A549 (cell line): ENCODE measurements around the gene TPRG1L.

ENCODE experiments used
- MAZ ChIP-seq: fragments of 150-350 bp; IDR thresholded peaks from 2 replicates; pipeline ENCODE4 v1.6.1; 2014; ENCODE audit warnings: antibody characterized with exemption, low read depth, low read length, borderline replicate concordance
- RFX5 ChIP-seq: fragments of 450-650 bp; IDR thresholded peaks from 2 replicates; pipeline ENCODE4 v1.7.1; 2014; ENCODE audit warnings: antibody characterized with exemption, mild to moderate bottlenecking, moderate library complexity
- TP53 ChIP-seq: fragments of 250-450 bp; sonication (Bioruptor Pico); IDR thresholded peaks from 2 replicates; pipeline ENCODE4 v1.5.0; 2021; ENCODE audit warnings: mild to moderate bottlenecking, moderate library complexity
- TF ChIP-seq, protein P1 (sequence below): fragments of >200 bp; sonication (Bioruptor Twin); formaldehyde crosslinking; IDR thresholded peaks from 3 replicates; pipeline ENCODE4 v1.5.1; 2016
- TF ChIP-seq, protein P2 (sequence below): fragments of 150-350 bp; IDR thresholded peaks from 2 replicates; pipeline ENCODE4 v1.6.1; 2014; ENCODE audit warnings: low read depth, mild to moderate bottlenecking, low read length
- TF ChIP-seq, protein P3 (sequence below): fragments of 200-600 bp; sonication (generic); IDR thresholded peaks from 2 replicates; pipeline ENCODE4 v1.6.1; 2016; ENCODE audit warnings: antibody characterized with exemption, mild to moderate bottlenecking, moderate library complexity

DNA sequence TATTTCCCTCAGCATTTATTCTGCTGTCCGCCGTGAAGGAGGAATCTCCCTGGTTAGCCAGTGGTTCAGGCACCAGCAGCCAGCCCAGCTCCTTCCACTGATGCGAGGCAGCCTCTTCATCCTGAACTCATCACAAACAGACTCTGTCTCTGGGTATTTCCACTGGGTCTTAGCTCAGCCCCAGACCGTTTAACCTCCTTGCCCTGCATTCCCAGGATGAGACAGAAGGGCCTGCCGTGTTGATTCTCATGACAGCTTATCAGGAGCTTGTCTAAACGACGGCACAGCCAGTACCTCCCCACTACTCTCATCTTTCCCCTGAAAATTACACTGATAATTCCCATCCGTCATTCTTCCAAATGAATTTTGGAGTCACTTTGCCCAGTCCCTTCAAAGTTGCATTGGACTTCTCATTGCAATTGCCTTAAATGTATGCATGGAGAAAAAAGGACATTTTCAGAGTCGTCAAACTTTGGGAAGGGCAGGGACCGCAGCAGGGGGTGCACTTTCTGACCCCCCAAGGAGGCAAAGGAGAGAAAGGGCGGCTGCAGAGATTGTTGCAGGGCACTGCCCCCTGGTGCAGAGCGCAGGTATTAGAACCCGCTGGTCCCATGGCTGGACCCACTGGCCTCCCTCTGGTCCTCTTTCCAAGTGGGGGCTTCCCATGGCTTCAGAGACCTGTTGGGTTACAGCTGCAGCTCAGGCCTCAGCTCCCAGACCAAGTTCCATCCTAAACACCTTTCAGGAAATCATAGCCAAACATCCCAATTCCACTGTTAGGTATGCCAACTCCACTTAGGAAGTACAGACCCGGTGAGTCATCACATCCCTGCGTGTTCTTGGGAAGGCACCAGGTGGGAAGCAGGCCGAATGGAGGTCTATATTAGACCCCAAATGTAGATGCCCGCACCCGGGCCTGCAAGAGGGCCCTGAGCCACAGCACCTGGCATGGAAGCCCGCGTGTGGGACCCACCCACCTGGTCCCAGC, 9.8 kb upstream of the TPRG1L start:
- TF ChIP-seq, protein P1, sequence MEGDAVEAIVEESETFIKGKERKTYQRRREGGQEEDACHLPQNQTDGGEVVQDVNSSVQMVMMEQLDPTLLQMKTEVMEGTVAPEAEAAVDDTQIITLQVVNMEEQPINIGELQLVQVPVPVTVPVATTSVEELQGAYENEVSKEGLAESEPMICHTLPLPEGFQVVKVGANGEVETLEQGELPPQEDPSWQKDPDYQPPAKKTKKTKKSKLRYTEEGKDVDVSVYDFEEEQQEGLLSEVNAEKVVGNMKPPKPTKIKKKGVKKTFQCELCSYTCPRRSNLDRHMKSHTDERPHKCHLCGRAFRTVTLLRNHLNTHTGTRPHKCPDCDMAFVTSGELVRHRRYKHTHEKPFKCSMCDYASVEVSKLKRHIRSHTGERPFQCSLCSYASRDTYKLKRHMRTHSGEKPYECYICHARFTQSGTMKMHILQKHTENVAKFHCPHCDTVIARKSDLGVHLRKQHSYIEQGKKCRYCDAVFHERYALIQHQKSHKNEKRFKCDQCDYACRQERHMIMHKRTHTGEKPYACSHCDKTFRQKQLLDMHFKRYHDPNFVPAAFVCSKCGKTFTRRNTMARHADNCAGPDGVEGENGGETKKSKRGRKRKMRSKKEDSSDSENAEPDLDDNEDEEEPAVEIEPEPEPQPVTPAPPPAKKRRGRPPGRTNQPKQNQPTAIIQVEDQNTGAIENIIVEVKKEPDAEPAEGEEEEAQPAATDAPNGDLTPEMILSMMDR, result peak; percentile 61
- TF ChIP-seq RFX5, result no peak
- TF ChIP-seq, protein P2, sequence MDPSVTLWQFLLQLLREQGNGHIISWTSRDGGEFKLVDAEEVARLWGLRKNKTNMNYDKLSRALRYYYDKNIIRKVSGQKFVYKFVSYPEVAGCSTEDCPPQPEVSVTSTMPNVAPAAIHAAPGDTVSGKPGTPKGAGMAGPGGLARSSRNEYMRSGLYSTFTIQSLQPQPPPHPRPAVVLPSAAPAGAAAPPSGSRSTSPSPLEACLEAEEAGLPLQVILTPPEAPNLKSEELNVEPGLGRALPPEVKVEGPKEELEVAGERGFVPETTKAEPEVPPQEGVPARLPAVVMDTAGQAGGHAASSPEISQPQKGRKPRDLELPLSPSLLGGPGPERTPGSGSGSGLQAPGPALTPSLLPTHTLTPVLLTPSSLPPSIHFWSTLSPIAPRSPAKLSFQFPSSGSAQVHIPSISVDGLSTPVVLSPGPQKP, result no peak
- TF ChIP-seq, protein P3, sequence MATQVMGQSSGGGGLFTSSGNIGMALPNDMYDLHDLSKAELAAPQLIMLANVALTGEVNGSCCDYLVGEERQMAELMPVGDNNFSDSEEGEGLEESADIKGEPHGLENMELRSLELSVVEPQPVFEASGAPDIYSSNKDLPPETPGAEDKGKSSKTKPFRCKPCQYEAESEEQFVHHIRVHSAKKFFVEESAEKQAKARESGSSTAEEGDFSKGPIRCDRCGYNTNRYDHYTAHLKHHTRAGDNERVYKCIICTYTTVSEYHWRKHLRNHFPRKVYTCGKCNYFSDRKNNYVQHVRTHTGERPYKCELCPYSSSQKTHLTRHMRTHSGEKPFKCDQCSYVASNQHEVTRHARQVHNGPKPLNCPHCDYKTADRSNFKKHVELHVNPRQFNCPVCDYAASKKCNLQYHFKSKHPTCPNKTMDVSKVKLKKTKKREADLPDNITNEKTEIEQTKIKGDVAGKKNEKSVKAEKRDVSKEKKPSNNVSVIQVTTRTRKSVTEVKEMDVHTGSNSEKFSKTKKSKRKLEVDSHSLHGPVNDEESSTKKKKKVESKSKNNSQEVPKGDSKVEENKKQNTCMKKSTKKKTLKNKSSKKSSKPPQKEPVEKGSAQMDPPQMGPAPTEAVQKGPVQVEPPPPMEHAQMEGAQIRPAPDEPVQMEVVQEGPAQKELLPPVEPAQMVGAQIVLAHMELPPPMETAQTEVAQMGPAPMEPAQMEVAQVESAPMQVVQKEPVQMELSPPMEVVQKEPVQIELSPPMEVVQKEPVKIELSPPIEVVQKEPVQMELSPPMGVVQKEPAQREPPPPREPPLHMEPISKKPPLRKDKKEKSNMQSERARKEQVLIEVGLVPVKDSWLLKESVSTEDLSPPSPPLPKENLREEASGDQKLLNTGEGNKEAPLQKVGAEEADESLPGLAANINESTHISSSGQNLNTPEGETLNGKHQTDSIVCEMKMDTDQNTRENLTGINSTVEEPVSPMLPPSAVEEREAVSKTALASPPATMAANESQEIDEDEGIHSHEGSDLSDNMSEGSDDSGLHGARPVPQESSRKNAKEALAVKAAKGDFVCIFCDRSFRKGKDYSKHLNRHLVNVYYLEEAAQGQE, result no peak
- TF ChIP-seq MAZ, result no peak
- TF ChIP-seq TP53 (CRISPR knock-in tag), result no peak
